NB4 (cell line): ENCODE data around the gene PPP1R9B.

ENCODE experiments used
- DNase-seq: peaks from one replicate; pipeline ENCODE4 v3.0.0; 2010; ENCODE audit warnings: low read depth
- H3K4me3 ChIP-seq: one replicate; pipeline ENCODE4 v1.5.1; 2011; ENCODE audit warnings: mild to moderate bottlenecking, low read depth, low read length, moderate library complexity
- MYC ChIP-seq: IDR thresholded peaks from 2 replicates; pipeline ENCODE4 v1.6.1; 2011; ENCODE audit warnings: low read depth, low read length
- POLR2A ChIP-seq: IDR thresholded peaks from 2 replicates; pipeline ENCODE4 v1.6.1; 2011; ENCODE audit warnings: mild to moderate bottlenecking; ENCODE audit not compliant: insufficient read length; ENCODE audit errors: extremely low read depth
- TF ChIP-seq, protein P1 (sequence below): IDR thresholded peaks from one replicate; pipeline ENCODE4 v1.5.1; 2012; ENCODE audit warnings: low read depth, low read length
- TF ChIP-seq, protein P2 (sequence below): IDR thresholded peaks from 2 replicates; pipeline ENCODE4 v1.6.1; 2011; ENCODE audit warnings: low read depth, low read length

Gene PPP1R9B

DNA sequence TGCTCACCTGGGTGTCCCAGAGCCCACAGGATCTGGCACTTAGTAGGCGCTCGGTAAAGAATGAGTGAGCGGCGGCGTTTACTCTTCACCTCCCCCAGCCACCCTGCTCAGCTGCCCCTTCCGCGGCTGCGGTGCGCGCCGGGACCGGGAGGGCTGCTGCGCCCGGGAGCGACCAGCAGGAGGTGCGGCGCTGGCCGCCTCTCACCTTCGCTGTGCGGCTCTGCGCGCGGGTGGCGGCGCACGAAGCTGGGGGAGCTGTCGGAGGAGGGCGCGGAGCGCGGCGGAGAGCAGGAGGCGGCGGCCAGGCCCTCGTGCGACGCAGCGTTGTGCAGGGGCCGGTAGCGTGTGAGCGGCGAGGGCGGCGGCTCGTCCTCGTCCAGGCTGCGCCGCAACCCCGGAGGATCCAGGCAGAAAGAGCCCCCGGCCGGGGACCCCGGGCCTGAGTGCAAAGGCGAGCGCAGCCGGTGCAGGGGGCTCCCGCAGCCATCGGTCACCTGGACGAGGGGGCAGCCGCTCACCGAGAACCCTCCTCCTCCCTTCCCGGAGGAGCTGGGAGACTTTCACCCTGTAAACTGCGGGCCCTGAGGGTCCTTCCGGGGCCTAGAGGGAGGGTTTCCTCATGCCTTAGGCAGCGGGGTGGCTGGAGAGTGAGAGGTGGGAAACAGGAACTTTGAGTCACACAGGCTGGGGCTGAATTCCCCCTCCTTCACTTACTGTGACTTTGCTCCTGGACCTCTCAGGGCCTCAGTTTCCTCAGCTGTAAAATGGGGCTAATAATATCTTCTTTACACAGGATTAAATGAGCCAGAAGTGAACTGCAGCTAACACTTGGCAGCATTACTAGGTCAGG is 33.0 kb downstream of the PPP1R9B start:
- peak; percentile 83 for DNase-seq
- H3K4me3 ChIP-seq: no peak overlapping the region
- TF ChIP-seq, protein P1, sequence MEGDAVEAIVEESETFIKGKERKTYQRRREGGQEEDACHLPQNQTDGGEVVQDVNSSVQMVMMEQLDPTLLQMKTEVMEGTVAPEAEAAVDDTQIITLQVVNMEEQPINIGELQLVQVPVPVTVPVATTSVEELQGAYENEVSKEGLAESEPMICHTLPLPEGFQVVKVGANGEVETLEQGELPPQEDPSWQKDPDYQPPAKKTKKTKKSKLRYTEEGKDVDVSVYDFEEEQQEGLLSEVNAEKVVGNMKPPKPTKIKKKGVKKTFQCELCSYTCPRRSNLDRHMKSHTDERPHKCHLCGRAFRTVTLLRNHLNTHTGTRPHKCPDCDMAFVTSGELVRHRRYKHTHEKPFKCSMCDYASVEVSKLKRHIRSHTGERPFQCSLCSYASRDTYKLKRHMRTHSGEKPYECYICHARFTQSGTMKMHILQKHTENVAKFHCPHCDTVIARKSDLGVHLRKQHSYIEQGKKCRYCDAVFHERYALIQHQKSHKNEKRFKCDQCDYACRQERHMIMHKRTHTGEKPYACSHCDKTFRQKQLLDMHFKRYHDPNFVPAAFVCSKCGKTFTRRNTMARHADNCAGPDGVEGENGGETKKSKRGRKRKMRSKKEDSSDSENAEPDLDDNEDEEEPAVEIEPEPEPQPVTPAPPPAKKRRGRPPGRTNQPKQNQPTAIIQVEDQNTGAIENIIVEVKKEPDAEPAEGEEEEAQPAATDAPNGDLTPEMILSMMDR: peak; percentile 51
- TF ChIP-seq POLR2A (no peak), MYC (no peak; the same call in 1 of the 2 replicates)
- TF ChIP-seq, protein P2, sequence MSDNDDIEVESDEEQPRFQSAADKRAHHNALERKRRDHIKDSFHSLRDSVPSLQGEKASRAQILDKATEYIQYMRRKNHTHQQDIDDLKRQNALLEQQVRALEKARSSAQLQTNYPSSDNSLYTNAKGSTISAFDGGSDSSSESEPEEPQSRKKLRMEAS: peak; percentile 54; the same call in 1 of the 2 replicates

DNA sequence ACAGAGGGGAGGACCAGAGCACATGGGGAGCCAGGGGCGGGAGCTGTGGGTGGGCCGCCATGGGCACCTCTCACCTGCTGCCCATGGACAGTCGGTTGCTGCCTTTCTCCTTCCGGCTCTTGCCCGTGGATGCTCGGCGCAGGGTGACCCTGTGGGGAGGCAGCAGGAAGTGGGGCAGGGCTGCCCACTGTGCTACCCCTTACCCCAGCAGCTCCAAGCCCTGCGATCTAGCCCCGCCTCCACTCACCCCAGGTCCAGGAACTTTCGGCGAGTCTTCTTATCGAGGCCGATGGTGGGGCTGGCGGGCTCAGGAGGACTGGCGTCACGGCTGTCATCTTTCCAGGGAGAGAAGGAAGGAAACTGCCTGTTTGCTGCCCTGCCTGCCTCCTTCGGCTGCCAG is 34.7 kb downstream of the PPP1R9B start:
- H3K4me3 ChIP-seq: no peak overlapping the region
- TF ChIP-seq, protein P2: no peak
- no peak for TF ChIP-seq MYC
- no peak for TF ChIP-seq POLR2A
- TF ChIP-seq, protein P1: no peak
- DNase-seq: no peak

DNA sequence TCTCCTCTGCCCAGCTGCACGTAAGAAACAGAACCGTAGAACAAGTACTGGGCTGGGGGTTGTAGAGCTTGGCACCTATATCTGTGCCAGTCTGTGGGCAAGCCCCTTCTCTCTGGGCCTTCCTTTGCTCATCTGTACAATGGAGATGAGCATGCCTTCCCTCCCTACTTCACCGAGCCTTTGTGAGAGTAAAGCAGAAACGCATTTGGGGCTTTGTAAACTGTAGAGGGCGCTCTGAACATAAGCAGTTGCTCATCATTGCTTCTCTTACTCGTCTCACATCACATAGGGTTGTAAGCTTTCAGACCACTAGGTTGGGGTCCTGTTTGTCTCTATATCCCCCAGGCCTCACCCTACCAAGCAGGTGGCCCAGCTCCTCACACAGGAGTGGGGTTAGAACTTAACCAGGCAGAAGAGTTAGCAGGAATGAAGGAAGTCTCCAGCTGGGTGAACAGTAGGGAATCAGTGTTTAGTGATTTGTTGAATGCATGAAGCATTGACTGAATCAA is 35.6 kb downstream of the PPP1R9B start:
- no peak for TF ChIP-seq MYC
- TF ChIP-seq, protein P1: peak; percentile 82
- DNase-seq: peak; percentile 80
- H3K4me3 ChIP-seq: no peak overlapping the region

DNA sequence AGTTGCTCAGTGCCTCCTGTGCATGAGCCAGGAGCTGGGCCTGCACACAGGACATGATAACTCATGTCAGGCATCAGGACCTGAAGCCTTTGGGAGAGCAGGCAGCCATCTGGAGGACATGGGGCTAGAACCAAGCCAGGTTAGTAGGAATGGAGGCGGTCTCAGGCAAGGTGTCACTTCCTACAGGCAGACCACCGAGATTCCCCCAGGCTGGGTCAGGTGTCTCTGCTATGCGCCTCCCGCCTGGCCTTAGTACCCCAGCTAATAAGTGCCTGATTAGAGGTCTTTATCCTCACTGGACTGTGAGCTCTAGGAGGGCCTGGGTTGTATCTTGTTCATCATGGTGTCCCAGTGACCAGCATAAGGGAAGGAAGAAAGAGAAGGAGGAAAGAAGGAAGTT is 36.1 kb downstream of the PPP1R9B start:
- TF ChIP-seq POLR2A (no peak), MYC (no peak)
- TF ChIP-seq, protein P2: no peak
- TF ChIP-seq, protein P1: no peak
- no peak overlapping the region for H3K4me3 ChIP-seq
- no peak for DNase-seq

DNA sequence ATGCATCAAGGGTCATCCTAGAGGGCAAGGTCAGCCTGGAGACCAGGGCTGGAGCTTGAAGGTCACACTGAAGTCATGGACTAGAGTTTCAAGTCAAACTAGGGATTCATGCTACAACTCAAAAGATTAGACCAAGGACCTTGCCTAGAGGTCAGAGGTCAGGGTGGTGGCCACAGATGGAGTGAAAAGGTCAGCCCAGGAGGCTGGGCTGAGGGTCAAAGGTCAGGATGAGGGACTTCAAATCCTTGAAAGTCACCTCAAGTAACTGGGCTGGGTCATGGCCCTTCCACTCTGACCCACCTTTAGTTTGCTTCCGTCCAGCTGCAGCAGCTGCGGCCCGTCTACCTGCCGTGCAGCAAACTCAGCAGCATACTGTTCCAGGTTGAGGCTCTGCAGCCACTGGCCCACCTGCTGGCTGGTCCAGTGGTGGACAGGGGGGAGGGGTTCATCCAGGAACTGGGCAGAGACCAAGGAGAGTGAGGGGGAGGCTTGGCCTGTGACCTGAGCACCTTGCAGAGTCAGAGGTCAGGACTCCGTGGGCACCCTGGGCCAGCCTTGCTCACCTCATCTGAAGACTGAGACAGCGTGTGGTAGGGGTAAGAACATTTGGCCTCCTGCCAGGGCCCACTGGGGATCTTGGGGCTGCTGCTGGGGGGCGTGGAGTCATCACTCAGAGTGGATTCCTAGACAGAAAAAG is 36.7 kb downstream of the PPP1R9B start:
- H3K4me3 ChIP-seq: no peak overlapping the region
- TF ChIP-seq, protein P2: no peak
- TF ChIP-seq, protein P1: no peak
- TF ChIP-seq MYC (no peak), POLR2A (no peak)
- no peak for DNase-seq
